NCI-H2081 treated with DMSO at 0.1 percent for 48 hours (cell line): Measurements from ENCODE around the gene IPCEF1.
"Not testable (repeated sequence)": the region's sequence is repeated elsewhere in the genome, so short reads cannot be mapped to it uniquely, and the experiment has no call there.

Experiments
- DNase-seq: peaks from one replicate; lab custom pipeline; 2025; lab: John Stamatoyannopoulos, UW

The IPCEF1 gene

GRCh38 chr6:154331750-154332149 is 24.9 kb downstream of the IPCEF1 start:
- no peak for DNase-seq

GRCh38 chr6:154329350-154330170 is 27.0 kb downstream of the IPCEF1 start:
- DNase-seq, result no peak

- not testable (repeated sequence) for DNase-seq
These were observed 29.3 kb downstream of the IPCEF1 start for GRCh38 chr6:154327313-154327712.

GRCh38 chr6:154325142-154325541 is 31.5 kb downstream of the IPCEF1 start:
- no peak for DNase-seq

- DNase-seq, result no peak
These were observed 36.4 kb downstream of the IPCEF1 start for GRCh38 chr6:154320181-154320580.

- peak; percentile 73 for DNase-seq
These were observed 37.3 kb downstream of the IPCEF1 start for GRCh38 chr6:154319231-154319858.

GRCh38 chr6:154318721-154319120 is 37.9 kb downstream of the IPCEF1 start:
- no peak for DNase-seq

GRCh38 chr6:154316131-154316530 is 40.5 kb downstream of the IPCEF1 start:
- DNase-seq, result no peak

- no peak for DNase-seq
These were observed 42.5 kb downstream of the IPCEF1 start for GRCh38 chr6:154314084-154314483.

- DNase-seq, result no peak
These were observed 47.6 kb downstream of the IPCEF1 start for GRCh38 chr6:154308986-154309385.

GRCh38 chr6:154307696-154308425 is 48.7 kb downstream of the IPCEF1 start:
- no peak for DNase-seq

- not testable (repeated sequence) for DNase-seq
These were observed 49.5 kb downstream of the IPCEF1 start for GRCh38 chr6:154307147-154307546.

GRCh38 chr6:154306696-154307095 is 49.9 kb downstream of the IPCEF1 start:
- no peak for DNase-seq

GRCh38 chr6:154304191-154304590 is 52.4 kb downstream of the IPCEF1 start:
- DNase-seq, result no peak

- not testable (repeated sequence) for DNase-seq
These were observed 53.0 kb downstream of the IPCEF1 start for GRCh38 chr6:154303642-154304041.

GRCh38 chr6:154301839-154302752 is 54.5 kb downstream of the IPCEF1 start:
- no peak for DNase-seq

- DNase-seq, result no peak
These were observed 55.4 kb downstream of the IPCEF1 start for GRCh38 chr6:154301086-154301625.

- DNase-seq, result no peak
These were observed 58.3 kb downstream of the IPCEF1 start for GRCh38 chr6:154298297-154298696.

- no peak for DNase-seq
These were observed 58.9 kb downstream of the IPCEF1 start for GRCh38 chr6:154297721-154298120.

GRCh38 chr6:154297210-154297609 is 59.4 kb downstream of the IPCEF1 start:
- no peak for DNase-seq

GRCh38 chr6:154295733-154296132 is 60.9 kb downstream of the IPCEF1 start:
- no peak for DNase-seq
